Astrocyte (in vitro differentiated cells and primary cell): Measurements from ENCODE around the gene PRRC1.

ENCODE experiments used
- CTCF ChIP-seq: IDR thresholded peaks from 2 replicates; pipeline ENCODE4 v1.5.1; 2011; ENCODE audit warnings: low read depth, mild to moderate bottlenecking, inconsistent platforms, low read length, moderate library complexity; ENCODE audit not compliant: insufficient read depth
- EZH2 ChIP-seq: IDR thresholded peaks from 2 replicates; pipeline ENCODE4 v1.6.1; 2012; ENCODE audit warnings: mild to moderate bottlenecking, low read length, inconsistent platforms; ENCODE audit not compliant: insufficient read depth

- no peak for TF ChIP-seq CTCF
- no peak for TF ChIP-seq EZH2
These were observed 68.8 kb downstream of the PRRC1 start for GRCh38 chr5:127586066-127586770.
